OCI-LY3 (cell line): ENCODE data around the gene GYS2.

Experiments
- H2AFZ ChIP-seq: fragments of 200-600, 300-600 bp; shearing (Covaris generic); 2 replicates; pipeline ENCODE4 v1.6.0; 2014; ENCODE audit warnings: antibody characterized with exemption, low read depth, low read length
- H3K27ac ChIP-seq: fragments of 200-600, 300-600 bp; sonication (generic); 2 replicates; pipeline ENCODE4 v1.5.1; 2014; ENCODE audit warnings: mild to moderate bottlenecking, low read length, moderate library complexity, mixed read lengths
- H3K27me3 ChIP-seq: fragments of 200-600, 300-600 bp; sonication (generic); 2 replicates; pipeline ENCODE4 v1.6.1; 2014; ENCODE audit warnings: low read depth, low read length, mixed read lengths
- H3K36me3 ChIP-seq: fragments of 200-600, 300-600 bp; sonication (generic); replicated peaks from 2 replicates; pipeline ENCODE3; 2014; ENCODE audit warnings: low read depth, low read length, mixed read lengths
- H3K4me1 ChIP-seq: fragments of 300-600, 200-600 bp; sonication (generic); 2 replicates; pipeline ENCODE4 v1.6.1; 2014; ENCODE audit warnings: low read length, mixed read lengths
- H3K4me2 ChIP-seq: fragments of 200-600, 300-600 bp; sonication (generic); 2 replicates; pipeline ENCODE4 v1.6.1; 2014; ENCODE audit warnings: low read length, mixed read lengths
- H3K4me3 ChIP-seq: fragments of 300-600, 200-600 bp; sonication (generic); 2 replicates; pipeline ENCODE4 v1.5.1; 2014; ENCODE audit warnings: antibody characterized with exemption, mild to moderate bottlenecking, low read length, moderate library complexity
- H3K79me2 ChIP-seq: fragments of 300-600, 200-600 bp; shearing (Covaris generic); 2 replicates; pipeline ENCODE4 v1.6.1; 2014; ENCODE audit warnings: mild to moderate bottlenecking, low read length, mixed read lengths
- H3K9ac ChIP-seq: fragments of 300-600, 200-600 bp; shearing (Covaris generic); 2 replicates; pipeline ENCODE4 v1.6.0; 2014; ENCODE audit warnings: mild to moderate bottlenecking, low read length, moderate library complexity
- H3K9me3 ChIP-seq: fragments of 200-600, 300-600 bp; shearing (Covaris generic); 2 replicates; pipeline ENCODE4 v1.6.1; 2014; ENCODE audit warnings: low read length, mixed read lengths; ENCODE audit not compliant: insufficient read depth
- H4K20me1 ChIP-seq: fragments of 200-600, 300-600 bp; sonication (generic); 2 replicates; pipeline ENCODE4 v1.6.1; 2016; ENCODE audit warnings: low read length, mixed read lengths; ENCODE audit not compliant: insufficient read depth
- EZH2phosphoT487 ChIP-seq: fragments of 200-600 bp; shearing (Covaris generic); IDR thresholded peaks from 2 replicates; pipeline ENCODE4 v1.6.1; 2018; ENCODE audit warnings: antibody characterized with exemption, mixed run types, low read depth
- TF ChIP-seq, protein P1 (sequence below): fragments of 200-600, 300-600 bp; sonication (generic); IDR thresholded peaks from 2 replicates; pipeline ENCODE4 v1.5.1; 2014; ENCODE audit warnings: antibody characterized with exemption, low read length, low read depth

Gene GYS2

DNA sequence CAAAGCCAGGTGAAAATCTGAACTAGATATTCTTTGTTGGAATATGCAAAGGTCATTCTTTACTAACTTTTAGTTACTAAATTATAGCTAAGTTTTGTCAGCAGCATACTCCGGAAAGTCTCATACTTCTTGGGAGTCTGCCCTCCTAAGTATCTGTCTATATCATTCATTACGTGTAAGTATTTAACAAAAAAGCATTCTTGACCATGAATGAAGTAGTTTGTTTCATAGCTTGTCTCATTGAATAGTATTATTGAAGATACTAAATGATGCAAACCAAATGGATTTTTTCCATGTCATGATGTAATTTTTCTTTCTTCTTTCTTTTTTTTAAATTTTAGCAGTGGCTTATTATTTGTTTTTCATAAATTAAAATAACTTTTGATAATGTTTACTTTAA is 88.4 kb downstream of the GYS2 start:
- Histone ChIP-seq H4K20me1 (no peaks in the 10 kb centered on the region), H3K9ac (no peak overlapping the region), H3K27me3 (no peaks in the 10 kb centered on the region), H3K4me2 (no peak overlapping the region), H3K9me3 (no peaks in the 10 kb centered on the region), H2AFZ (no peak overlapping the region), H3K36me3 (peaks cover 32% of the 10 kb centered on the region), H3K4me3 (no peak overlapping the region), H3K79me2 (no peaks in the 10 kb centered on the region), H3K4me1 (no peaks in the 10 kb centered on the region), H3K27ac (no peak overlapping the region)
- no peak for TF ChIP-seq EZH2phosphoT487
- TF ChIP-seq, protein P1, sequence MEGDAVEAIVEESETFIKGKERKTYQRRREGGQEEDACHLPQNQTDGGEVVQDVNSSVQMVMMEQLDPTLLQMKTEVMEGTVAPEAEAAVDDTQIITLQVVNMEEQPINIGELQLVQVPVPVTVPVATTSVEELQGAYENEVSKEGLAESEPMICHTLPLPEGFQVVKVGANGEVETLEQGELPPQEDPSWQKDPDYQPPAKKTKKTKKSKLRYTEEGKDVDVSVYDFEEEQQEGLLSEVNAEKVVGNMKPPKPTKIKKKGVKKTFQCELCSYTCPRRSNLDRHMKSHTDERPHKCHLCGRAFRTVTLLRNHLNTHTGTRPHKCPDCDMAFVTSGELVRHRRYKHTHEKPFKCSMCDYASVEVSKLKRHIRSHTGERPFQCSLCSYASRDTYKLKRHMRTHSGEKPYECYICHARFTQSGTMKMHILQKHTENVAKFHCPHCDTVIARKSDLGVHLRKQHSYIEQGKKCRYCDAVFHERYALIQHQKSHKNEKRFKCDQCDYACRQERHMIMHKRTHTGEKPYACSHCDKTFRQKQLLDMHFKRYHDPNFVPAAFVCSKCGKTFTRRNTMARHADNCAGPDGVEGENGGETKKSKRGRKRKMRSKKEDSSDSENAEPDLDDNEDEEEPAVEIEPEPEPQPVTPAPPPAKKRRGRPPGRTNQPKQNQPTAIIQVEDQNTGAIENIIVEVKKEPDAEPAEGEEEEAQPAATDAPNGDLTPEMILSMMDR, result no peak

DNA sequence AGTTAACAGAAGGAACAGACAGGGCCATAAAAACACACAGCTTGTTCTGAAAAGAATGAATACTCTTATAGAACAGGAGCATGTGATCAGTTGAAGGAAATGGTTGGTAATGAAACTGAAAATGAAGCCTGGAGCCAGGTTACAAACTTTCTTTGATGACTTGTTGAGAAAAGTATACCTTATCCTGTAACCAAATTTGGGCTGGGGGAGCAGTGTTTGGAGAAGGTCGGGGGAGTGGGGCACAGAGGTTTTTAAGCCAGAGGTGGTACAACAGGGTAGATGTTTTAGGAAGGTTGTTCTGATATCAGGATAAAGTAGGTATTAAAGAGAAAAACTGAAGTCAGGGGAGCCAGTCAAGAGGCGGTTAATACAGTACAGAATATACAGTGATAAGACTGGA is 94.9 kb downstream of the GYS2 start:
- TF ChIP-seq EZH2phosphoT487, result no peak
- TF ChIP-seq, protein P1, result no peak
- Histone ChIP-seq H3K4me1 (no peaks in the 10 kb centered on the region; the same call in 1 of the 2 replicates), H3K27me3 (no peaks in the 10 kb centered on the region), H3K79me2 (peaks cover 19% of the 10 kb centered on the region), H3K27ac (no peak overlapping the region), H3K4me3 (no peak overlapping the region), H3K9me3 (no peaks in the 10 kb centered on the region), H4K20me1 (0 out of 2 replicates have a peak, but pooled peaks cover 7% of the 10 kb centered on the region), H2AFZ (no peak overlapping the region), H3K36me3 (peaks cover 33% of the 10 kb centered on the region), H3K9ac (no peak overlapping the region), H3K4me2 (no peak overlapping the region)

DNA sequence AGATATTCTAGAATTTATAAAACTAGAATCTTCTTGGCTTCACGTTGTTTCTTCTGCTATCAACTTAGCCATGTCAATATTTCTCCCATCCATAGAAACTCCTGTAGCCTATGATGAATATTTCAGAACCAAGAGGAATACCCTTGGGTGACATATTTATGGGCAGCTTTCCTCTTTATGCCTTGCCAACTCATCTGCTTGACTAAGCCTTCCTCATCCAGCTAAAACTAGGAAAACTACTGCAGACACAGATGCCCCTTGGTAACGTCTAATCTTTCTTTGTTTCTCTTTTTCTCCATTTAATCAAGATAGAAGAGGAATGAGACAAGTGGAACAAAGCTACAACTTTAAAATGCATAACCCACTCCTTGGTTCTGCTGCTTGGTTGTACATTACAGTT is 96.8 kb downstream of the GYS2 start:
- peaks cover 38% of the 10 kb centered on the region for H3K79me2 ChIP-seq
- no peak overlapping the region for H3K4me2 ChIP-seq
- H3K27me3 ChIP-seq, result no peaks in the 10 kb centered on the region

DNA sequence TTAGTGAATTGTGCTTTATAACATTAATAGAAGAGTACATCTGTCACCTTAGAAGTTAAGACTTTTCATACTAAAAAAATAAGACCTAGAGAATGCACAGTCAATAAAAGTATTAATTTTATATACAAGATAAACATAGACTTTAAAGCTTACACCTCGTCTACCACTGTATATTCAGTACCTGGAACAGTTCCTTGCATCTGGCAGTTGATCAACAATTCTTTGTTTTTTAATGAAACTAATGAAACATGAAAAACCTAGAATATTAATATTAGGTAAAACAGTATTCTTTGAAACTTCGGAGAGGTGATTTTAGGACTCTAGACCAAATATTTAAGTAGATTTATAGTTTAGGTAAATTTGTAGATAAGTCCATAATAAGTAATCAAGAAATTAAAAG is 98.8 kb downstream of the GYS2 start:
- no peaks in the 10 kb centered on the region for H3K9me3 ChIP-seq
- no peak overlapping the region for H3K27ac ChIP-seq
- peaks cover 15% of the 10 kb centered on the region for H3K36me3 ChIP-seq
- TF ChIP-seq EZH2phosphoT487, result no peak
- TF ChIP-seq, protein P1, result no peak
- H3K4me2 ChIP-seq, result no peak overlapping the region
- no peak overlapping the region for H3K9ac ChIP-seq
- H3K79me2 ChIP-seq, result peaks cover 51% of the 10 kb centered on the region
- H3K4me1 ChIP-seq, result peaks cover 7% of the 10 kb centered on the region
- no peak overlapping the region for H2AFZ ChIP-seq
- no peaks in the 10 kb centered on the region for H3K27me3 ChIP-seq
- H4K20me1 ChIP-seq, result peaks cover 7% of the 10 kb centered on the region; the same call in 1 of the 2 replicates
- H3K4me3 ChIP-seq, result no peak overlapping the region

More for the DNA sequence above, 96.8 kb downstream of the GYS2 start:
- peaks cover 4% of the 10 kb centered on the region for H3K4me1 ChIP-seq
- H2AFZ ChIP-seq, result no peak overlapping the region
- H4K20me1 ChIP-seq, result peaks cover 7% of the 10 kb centered on the region; the same call in 1 of the 2 replicates
- TF ChIP-seq EZH2phosphoT487, result no peak
- TF ChIP-seq, protein P1, result no peak
- no peak overlapping the region for H3K4me3 ChIP-seq
- no peaks in the 10 kb centered on the region for H3K9me3 ChIP-seq
- peaks cover 23% of the 10 kb centered on the region for H3K36me3 ChIP-seq
- no peak overlapping the region for H3K9ac ChIP-seq
- H3K27ac ChIP-seq, result no peak overlapping the region
